Cardiac fibroblast (primary cell): Measurements from ENCODE around the gene ADAMTSL5.
A peak's percentile ranks its signal among the peaks of the same experiment; 100 is the strongest.

Experiments used
- DNase-seq, 2 donors: peaks; one replicate each; pipeline versions ENCODE4 v3.0.0 to v3.0.0-alpha.2; 2010; ENCODE audit warnings: low read depth in 2 of 2
- H3K4me3 ChIP-seq, 2 donors: replicated peaks in 1 of 2; 1 replicate in 1 of 2; 2 replicates in 1 of 2; pipeline ENCODE4 v1.5.1; 2011; ENCODE audit warnings: low read depth in 2 of 2, low read length in 2 of 2, mild to moderate bottlenecking in 2 of 2, moderate library complexity in 1 of 2
- CTCF ChIP-seq: IDR thresholded peaks from one replicate; pipeline ENCODE4 v1.5.1; 2011; ENCODE audit warnings: low read depth, mild to moderate bottlenecking, low read length, inconsistent platforms

ADAMTSL5 gene

GRCh38 chr19:1510442-1510806, 2.4 kb downstream of the ADAMTSL5 start:
- TF ChIP-seq CTCF: no peak
- H3K4me3 ChIP-seq: no peak overlapping the region
- DNase-seq: no peak

- no peak for DNase-seq
- H3K4me3 ChIP-seq: no peak overlapping the region
- TF ChIP-seq CTCF: no peak
These were observed 3.0 kb downstream of the ADAMTSL5 start for GRCh38 chr19:1509602-1510441.

GRCh38 chr19:1508507-1508856, 4.3 kb downstream of the ADAMTSL5 start:
- no peak for DNase-seq
- peak overlapping the region; percentile 28 to 30 for H3K4me3 ChIP-seq
- TF ChIP-seq CTCF: no peak

- peak overlapping the region; percentile 48 to 60 for H3K4me3 ChIP-seq
- peak; percentile 97 to 98 for DNase-seq
- TF ChIP-seq CTCF: no peak
These were observed 4.9 kb downstream of the ADAMTSL5 start for GRCh38 chr19:1507763-1508506.

GRCh38 chr19:1507192-1507660, 5.6 kb downstream of the ADAMTSL5 start:
- no peak overlapping the region for H3K4me3 ChIP-seq
- no peak for DNase-seq
- no peak for TF ChIP-seq CTCF

- DNase-seq: no peak
- no peak overlapping the region for H3K4me3 ChIP-seq
- TF ChIP-seq CTCF: no peak
These were observed 6.6 kb downstream of the ADAMTSL5 start for GRCh38 chr19:1505991-1506881.
